PC-9 (cell line): ENCODE results near the gene VSIG4. TPM values are rescaled to one million over a fixed set of nuclear protein-coding genes. Genes with fewer than 3 reads are reported as not detected.

ENCODE experiments used
- BruUV-seq: library from RNA; stranded (reverse); fragments of 400-500 nt; replicated peaks from 2 replicates; lab custom pipeline; 2021; lab: Mats Ljungman, UMichigan
- CTCF ChIA-PET: fragments of 300-600 bp; sonication (Branson Sonifier 250); formaldehyde crosslinking; loops from one replicate; lab custom pipeline; 2022; ENCODE audit warnings: antibody characterized with exemption; lab: Charles Lee
- POLR2A ChIA-PET: fragments of 300-600 bp; sonication (Branson Sonifier 250); formaldehyde crosslinking; loops from one replicate; lab custom pipeline; 2022; ENCODE audit warnings: antibody characterized with exemption; ENCODE audit not compliant: unreplicated experiment; lab: Charles Lee
- DNase-seq, 2 experiments: peaks; one replicate each; pipeline versions ENCODE4 v3.0.0 to v3.0.0-alpha.2; 2015 to 2022; ENCODE audit warnings: mixed read lengths in 1 of 2
- H2AFZ ChIP-seq: fragments of 200-600 bp; sonication (generic); 2 replicates; pipeline ENCODE4 v1.8.1; 2017; ENCODE audit warnings: antibody characterized with exemption
- H3F3A ChIP-seq: fragments of 200-600 bp; sonication (generic); 2 replicates; pipeline ENCODE4 v1.8.1; 2017; ENCODE audit warnings: antibody characterized with exemption, mild to moderate bottlenecking, low read depth; ENCODE audit not compliant: insufficient read depth
- H3K27ac ChIP-seq: fragments of 200-600 bp; sonication (generic); 2 replicates; pipeline ENCODE4 v1.6.1; 2016; ENCODE audit warnings: mixed run types
- H3K27me3 ChIP-seq: fragments of 200-600 bp; sonication (generic); 2 replicates; pipeline ENCODE4 v1.6.1; 2016; ENCODE audit warnings: low read depth, mixed run types; ENCODE audit not compliant: insufficient read depth
- H3K36me3 ChIP-seq: fragments of 200-600 bp; sonication (generic); 2 replicates; pipeline ENCODE4 v1.6.1; 2016; ENCODE audit warnings: low read depth, mixed run types
- H3K4me1 ChIP-seq: fragments of 200-600 bp; sonication (generic); replicated peaks from 2 replicates; pipeline ENCODE4 v1.6.1; 2016; ENCODE audit warnings: mixed run types; ENCODE audit not compliant: insufficient read depth
- H3K4me2 ChIP-seq: fragments of 200-600 bp; sonication (generic); 2 replicates; pipeline ENCODE4 v1.6.1; 2017; ENCODE audit warnings: mixed run types
- H3K4me3 ChIP-seq: fragments of 200-600 bp; sonication (generic); 2 replicates; pipeline ENCODE4 v1.6.1; 2016; ENCODE audit warnings: mixed run types
- H3K79me2 ChIP-seq: fragments of 200-600 bp; sonication (generic); 2 replicates; pipeline ENCODE4 v1.6.1; 2017; ENCODE audit warnings: low read depth, mixed run types
- H3K9me2 ChIP-seq: fragments of 200-600 bp; sonication (generic); 2 replicates; pipeline ENCODE4 v1.8.1; 2017; ENCODE audit warnings: mild to moderate bottlenecking; ENCODE audit not compliant: insufficient read depth
- H3K9me3 ChIP-seq: fragments of 200-600 bp; sonication (generic); 2 replicates; pipeline ENCODE4 v1.8.1; 2016; ENCODE audit warnings: low read depth; ENCODE audit not compliant: insufficient read depth
- H4K20me1 ChIP-seq: fragments of 200-600 bp; sonication (generic); 2 replicates; pipeline ENCODE4 v1.8.1; 2017; ENCODE audit not compliant: insufficient read depth
- EZH2 ChIP-seq: fragments of 200-600 bp; sonication (generic); IDR thresholded peaks from 2 replicates; pipeline ENCODE4 v1.8.0; 2017; ENCODE audit warnings: antibody characterized with exemption, low read depth
- intact Hi-C: fragments of 100-400 bp; cut with micrococcal nuclease; formaldehyde crosslinking; loops from one replicate; pipeline ENCODE4 v1.10.0; 2022; ENCODE audit not compliant: unreplicated experiment
- total RNA-seq: library from RNA; stranded (reverse); gene quantifications from 2 replicates; pipeline ENCODE4 v1.2.3, GENCODE V29; 2021
- TF ChIP-seq, protein P1 (sequence below): fragments of 200-600 bp; sonication (generic); conservative IDR thresholded peaks from 2 replicates; pipeline ENCODE4 v1.6.1; 2017; ENCODE audit warnings: mixed run types, antibody characterized with exemption, mild to moderate bottlenecking, moderate library complexity

Gene VSIG4
- total RNA-seq, 1 experiment from 2014 or later = not detected

DNA sequence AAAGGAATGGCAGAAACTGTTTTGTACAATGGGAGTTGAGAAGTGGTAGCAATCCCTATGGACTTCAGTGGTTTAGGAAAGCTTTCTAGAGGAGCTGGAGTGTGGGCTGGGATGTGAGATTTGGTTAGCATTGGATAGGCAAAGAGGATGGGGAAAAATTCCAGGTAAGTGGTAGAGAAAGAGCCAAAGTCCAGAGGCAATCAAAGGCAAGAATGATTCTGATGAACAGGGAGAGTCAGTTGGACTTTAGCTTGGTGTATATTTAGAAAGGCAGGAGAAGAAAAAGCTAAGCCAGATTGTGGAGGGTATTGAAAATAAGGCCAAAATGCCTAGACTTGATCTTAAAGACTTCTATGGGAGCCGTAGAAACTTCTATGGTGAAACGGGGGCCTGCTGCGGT lies 3.7 kb upstream of the VSIG4 start:
- TF ChIP-seq, protein P1, sequence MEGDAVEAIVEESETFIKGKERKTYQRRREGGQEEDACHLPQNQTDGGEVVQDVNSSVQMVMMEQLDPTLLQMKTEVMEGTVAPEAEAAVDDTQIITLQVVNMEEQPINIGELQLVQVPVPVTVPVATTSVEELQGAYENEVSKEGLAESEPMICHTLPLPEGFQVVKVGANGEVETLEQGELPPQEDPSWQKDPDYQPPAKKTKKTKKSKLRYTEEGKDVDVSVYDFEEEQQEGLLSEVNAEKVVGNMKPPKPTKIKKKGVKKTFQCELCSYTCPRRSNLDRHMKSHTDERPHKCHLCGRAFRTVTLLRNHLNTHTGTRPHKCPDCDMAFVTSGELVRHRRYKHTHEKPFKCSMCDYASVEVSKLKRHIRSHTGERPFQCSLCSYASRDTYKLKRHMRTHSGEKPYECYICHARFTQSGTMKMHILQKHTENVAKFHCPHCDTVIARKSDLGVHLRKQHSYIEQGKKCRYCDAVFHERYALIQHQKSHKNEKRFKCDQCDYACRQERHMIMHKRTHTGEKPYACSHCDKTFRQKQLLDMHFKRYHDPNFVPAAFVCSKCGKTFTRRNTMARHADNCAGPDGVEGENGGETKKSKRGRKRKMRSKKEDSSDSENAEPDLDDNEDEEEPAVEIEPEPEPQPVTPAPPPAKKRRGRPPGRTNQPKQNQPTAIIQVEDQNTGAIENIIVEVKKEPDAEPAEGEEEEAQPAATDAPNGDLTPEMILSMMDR = no peak
- TF ChIP-seq EZH2 = no peak
- H4K20me1 ChIP-seq = no peaks in the 10 kb centered on the region
- H3K27ac ChIP-seq = no peak overlapping the region
- H3F3A ChIP-seq = no peaks in the 10 kb centered on the region
- no peak overlapping the region for H3K4me3 ChIP-seq
- ChIA-PET POLR2A (no interaction called here), CTCF (no interaction called here)
- intact Hi-C loops = no loop called here
- no peaks in the 10 kb centered on the region for H3K4me1 ChIP-seq
- H2AFZ ChIP-seq = no peak overlapping the region
- H3K9me2 ChIP-seq = no peaks in the 10 kb centered on the region
- no TSS peak for BruUV-seq
- no peaks in the 10 kb centered on the region for H3K79me2 ChIP-seq
- H3K27me3 ChIP-seq = no peaks in the 10 kb centered on the region
- H3K36me3 ChIP-seq = no peaks in the 10 kb centered on the region
- no peak overlapping the region for H3K4me2 ChIP-seq
- no peaks in the 10 kb centered on the region for H3K9me3 ChIP-seq
- no peak for DNase-seq

DNA sequence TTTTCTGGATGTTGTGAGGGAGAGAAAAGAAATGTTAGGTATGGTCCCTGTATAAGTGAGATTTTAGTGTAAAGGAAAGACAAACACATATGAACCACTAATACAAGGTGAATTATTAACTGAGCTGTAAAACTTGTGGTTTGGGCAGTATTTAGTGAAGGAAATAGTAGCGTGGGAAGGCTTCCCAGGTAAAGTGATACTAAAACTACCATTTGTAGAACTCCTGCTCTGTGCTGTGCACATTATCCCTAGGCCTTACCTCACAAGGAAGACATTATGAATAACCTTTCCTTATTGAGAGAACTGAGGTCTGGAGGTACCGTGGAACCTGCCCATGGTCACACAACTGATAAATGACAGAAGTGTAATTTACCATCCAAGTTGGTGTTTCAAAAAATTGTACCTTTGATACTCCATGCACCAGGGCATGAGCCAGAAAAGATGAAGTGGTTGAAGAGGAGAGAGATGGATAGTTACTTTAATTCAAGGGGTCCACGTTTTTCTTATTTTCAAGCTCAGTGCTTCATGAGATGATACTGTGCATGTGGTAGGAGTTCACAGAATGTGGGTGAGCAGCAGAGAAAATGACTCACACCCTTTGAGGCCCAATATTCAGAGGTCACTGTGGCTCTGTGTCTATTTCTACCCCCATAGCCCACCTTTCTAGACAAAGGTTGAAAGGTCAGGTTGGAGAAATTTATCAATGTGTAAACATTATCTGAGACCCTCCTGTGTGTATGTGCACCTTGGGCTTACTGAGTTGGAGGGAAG lies 2.6 kb upstream of the VSIG4 start:
- H3K4me1 ChIP-seq = no peaks in the 10 kb centered on the region
- CTCF ChIA-PET = no interaction called here

DNA sequence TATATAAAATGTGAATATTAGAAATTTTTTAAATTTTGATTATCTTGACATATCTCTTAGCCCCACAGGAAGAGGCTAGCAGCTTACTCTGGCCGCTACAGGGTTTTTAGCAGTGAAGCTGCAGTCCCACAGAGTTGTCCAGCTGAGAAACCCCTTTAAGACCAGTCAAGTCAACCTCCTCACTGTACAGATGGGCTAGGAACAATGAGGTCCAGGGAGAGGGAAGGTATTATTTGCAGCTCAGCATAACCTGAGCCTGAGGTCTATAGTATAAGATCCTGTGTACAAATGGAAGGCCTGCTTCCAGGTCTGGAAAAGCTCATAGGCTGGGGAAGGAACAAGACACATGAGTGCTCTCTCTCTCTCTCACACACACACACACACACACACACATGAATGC lies 1.8 kb downstream of the VSIG4 start:
- ChIA-PET CTCF (no interaction called here), POLR2A (no interaction called here)
- intact Hi-C loops = no loop called here
- Histone ChIP-seq H2AFZ (no peak overlapping the region), H3K27ac (no peak overlapping the region), H3K27me3 (no peaks in the 10 kb centered on the region), H3K4me3 (no peak overlapping the region), H3K4me2 (no peak overlapping the region), H3K79me2 (no peaks in the 10 kb centered on the region), H3K4me1 (no peaks in the 10 kb centered on the region), H3K9me3 (no peaks in the 10 kb centered on the region), H4K20me1 (no peaks in the 10 kb centered on the region), H3K9me2 (no peaks in the 10 kb centered on the region), H3F3A (no peaks in the 10 kb centered on the region), H3K36me3 (no peaks in the 10 kb centered on the region)
- BruUV-seq = no TSS peak
- no peak for TF ChIP-seq EZH2
- TF ChIP-seq, protein P1 = no peak
- no peak for DNase-seq

More for the DNA sequence above, 2.6 kb upstream of the VSIG4 start:
- POLR2A ChIA-PET = no interaction called here
- intact Hi-C loops = no loop called here
- Histone ChIP-seq H3K4me3 (no peak overlapping the region), H3K9me2 (no peaks in the 10 kb centered on the region), H2AFZ (no peak overlapping the region), H4K20me1 (no peaks in the 10 kb centered on the region), H3F3A (no peaks in the 10 kb centered on the region), H3K4me2 (no peak overlapping the region), H3K27ac (no peak overlapping the region), H3K79me2 (no peaks in the 10 kb centered on the region), H3K27me3 (no peaks in the 10 kb centered on the region), H3K36me3 (no peaks in the 10 kb centered on the region), H3K9me3 (no peaks in the 10 kb centered on the region)
- no peak for DNase-seq
- no TSS peak for BruUV-seq
- no peak for TF ChIP-seq EZH2
- TF ChIP-seq, protein P1 = no peak
